DND-41 (cell line): ENCODE results near the gene PARD6G.
"Not testable (repeated sequence)": the region's sequence is repeated elsewhere in the genome, so short reads cannot be mapped to it uniquely, and the experiment has no call there.

ENCODE experiments used
- ATAC-seq: fragments of 200-7000 bp; cut with Tn5 transposase; 3 replicates; pipeline ENCODE4 v1.9.1; 2021; ENCODE audit warnings: low read depth; ENCODE audit not compliant: insufficient read depth
- DNase-seq: peaks from one replicate; pipeline ENCODE4 v3.0.0-alpha.2; 2020
- H2AFZ ChIP-seq: 2 replicates; pipeline ENCODE4 v1.6.0; 2012; ENCODE audit warnings: low read depth, low read length
- H3K27ac ChIP-seq: 2 replicates; pipeline ENCODE4 v1.5.1; 2012; ENCODE audit warnings: low read length, inconsistent platforms
- H3K27me3 ChIP-seq: fragments of 200-600 bp; sonication (generic); 2 replicates; pipeline ENCODE4 v1.6.0; 2012; ENCODE audit warnings: low read length, mild to moderate bottlenecking, inconsistent platforms; ENCODE audit not compliant: insufficient read depth, poor library complexity
- H3K36me3 ChIP-seq: 2 replicates; pipeline ENCODE4 v1.5.1; 2012; ENCODE audit warnings: low read length, inconsistent platforms; ENCODE audit not compliant: insufficient read depth
- H3K4me1 ChIP-seq: 2 replicates; pipeline ENCODE4 v1.5.1; 2012; ENCODE audit warnings: mild to moderate bottlenecking, low read length; ENCODE audit not compliant: insufficient read depth
- H3K4me2 ChIP-seq: 2 replicates; pipeline ENCODE4 v1.6.0; 2012; ENCODE audit warnings: mild to moderate bottlenecking, moderate library complexity, low read length, inconsistent platforms; ENCODE audit not compliant: insufficient read depth
- H3K4me3 ChIP-seq, 2 experiments: fragments of 200-600 bp in 1 of 2; shearing (Covaris generic) in 1 of 2; 2 replicates each; pipeline ENCODE4 v1.5.1; 2012 to 2016; ENCODE audit warnings: inconsistent platforms in 2 of 2, low read length in 2 of 2, mild to moderate bottlenecking in 2 of 2, low read depth in 1 of 2, moderate library complexity in 1 of 2
- H3K79me2 ChIP-seq: 2 replicates; pipeline ENCODE4 v1.6.0; 2012; ENCODE audit warnings: low read length, inconsistent platforms; ENCODE audit not compliant: insufficient read depth
- H3K9ac ChIP-seq: 2 replicates; pipeline ENCODE4 v1.6.0; 2012; ENCODE audit warnings: low read depth, mild to moderate bottlenecking, inconsistent platforms, low read length, moderate library complexity
- H3K9me3 ChIP-seq: 2 replicates; pipeline ENCODE4 v1.5.1; 2012; ENCODE audit warnings: low read length, moderate library complexity, mild to moderate bottlenecking, inconsistent platforms; ENCODE audit not compliant: insufficient read depth, severe bottlenecking
- H4K20me1 ChIP-seq: 2 replicates; pipeline ENCODE4 v1.6.0; 2012; ENCODE audit warnings: low read length; ENCODE audit not compliant: insufficient read depth
- EZH2 ChIP-seq: IDR thresholded peaks from 3 replicates; pipeline ENCODE4 v1.6.1; 2012; ENCODE audit warnings: borderline replicate concordance, low read depth, mild to moderate bottlenecking, moderate library complexity, low read length, inconsistent platforms; ENCODE audit not compliant: severe bottlenecking
- TF ChIP-seq, protein P1 (sequence below): IDR thresholded peaks from 2 replicates; pipeline ENCODE4 v1.5.1; 2012; ENCODE audit warnings: borderline replicate concordance, low read length, moderate library complexity, mild to moderate bottlenecking; ENCODE audit not compliant: poor library complexity, severe bottlenecking; ENCODE audit errors: extremely low read depth

Gene PARD6G

DNA sequence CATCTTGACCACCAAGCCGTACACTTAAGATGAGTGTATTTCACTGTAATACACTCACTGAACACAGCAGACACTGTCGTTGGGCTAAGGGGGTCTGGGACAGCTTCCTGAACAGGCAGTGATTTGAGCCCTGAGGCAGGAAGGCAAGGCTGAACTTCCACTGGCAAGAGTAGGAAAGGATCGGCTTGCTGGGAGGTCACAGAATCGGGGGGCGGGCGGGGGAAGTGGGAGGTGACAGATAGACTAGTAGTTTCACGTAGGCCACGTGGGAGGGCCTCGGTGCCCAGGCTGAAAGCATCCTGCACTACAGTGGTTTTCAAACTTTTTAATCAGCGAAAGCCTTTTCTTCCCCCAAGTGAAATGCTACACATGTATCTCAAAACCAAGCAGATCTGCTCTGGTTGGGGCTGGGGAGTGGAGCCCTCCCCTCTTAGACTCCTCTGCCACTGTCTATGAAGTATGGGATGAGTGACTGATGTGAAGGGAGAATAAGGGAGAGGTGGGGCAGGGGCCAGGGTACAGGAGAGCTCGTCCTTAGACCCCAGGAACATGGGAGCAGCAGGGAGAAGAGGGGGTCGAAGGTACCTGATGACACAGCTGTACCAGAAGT is 8.6 kb downstream of the PARD6G start:
- H3K79me2 ChIP-seq: no peaks in the 10 kb centered on the region
- ATAC-seq: no peak
- no peak overlapping the region for H3K4me2 ChIP-seq
- H3K4me1 ChIP-seq: no peaks in the 10 kb centered on the region
- H3K36me3 ChIP-seq: no peaks in the 10 kb centered on the region
- no peak overlapping the region for H3K4me3 ChIP-seq
- no peak for TF ChIP-seq EZH2
- TF ChIP-seq, protein P1, sequence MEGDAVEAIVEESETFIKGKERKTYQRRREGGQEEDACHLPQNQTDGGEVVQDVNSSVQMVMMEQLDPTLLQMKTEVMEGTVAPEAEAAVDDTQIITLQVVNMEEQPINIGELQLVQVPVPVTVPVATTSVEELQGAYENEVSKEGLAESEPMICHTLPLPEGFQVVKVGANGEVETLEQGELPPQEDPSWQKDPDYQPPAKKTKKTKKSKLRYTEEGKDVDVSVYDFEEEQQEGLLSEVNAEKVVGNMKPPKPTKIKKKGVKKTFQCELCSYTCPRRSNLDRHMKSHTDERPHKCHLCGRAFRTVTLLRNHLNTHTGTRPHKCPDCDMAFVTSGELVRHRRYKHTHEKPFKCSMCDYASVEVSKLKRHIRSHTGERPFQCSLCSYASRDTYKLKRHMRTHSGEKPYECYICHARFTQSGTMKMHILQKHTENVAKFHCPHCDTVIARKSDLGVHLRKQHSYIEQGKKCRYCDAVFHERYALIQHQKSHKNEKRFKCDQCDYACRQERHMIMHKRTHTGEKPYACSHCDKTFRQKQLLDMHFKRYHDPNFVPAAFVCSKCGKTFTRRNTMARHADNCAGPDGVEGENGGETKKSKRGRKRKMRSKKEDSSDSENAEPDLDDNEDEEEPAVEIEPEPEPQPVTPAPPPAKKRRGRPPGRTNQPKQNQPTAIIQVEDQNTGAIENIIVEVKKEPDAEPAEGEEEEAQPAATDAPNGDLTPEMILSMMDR: no peak
- H3K9me3 ChIP-seq: no peaks in the 10 kb centered on the region
- H4K20me1 ChIP-seq: peaks cover 7% of the 10 kb centered on the region; the same call in 1 of the 2 replicates
- no peak overlapping the region for H3K9ac ChIP-seq
- DNase-seq: no peak
- no peaks in the 10 kb centered on the region for H3K27me3 ChIP-seq
- H3K27ac ChIP-seq: no peak overlapping the region
- no peak overlapping the region for H2AFZ ChIP-seq

- H2AFZ ChIP-seq, ATAC-seq, DNase-seq, H3K9me3 ChIP-seq, H3K4me1 ChIP-seq, H3K4me3 ChIP-seq, H3K36me3 ChIP-seq, H3K9ac ChIP-seq, H3K27ac ChIP-seq, H3K4me2 ChIP-seq, H4K20me1 ChIP-seq, H3K79me2 ChIP-seq, H3K27me3 ChIP-seq: not testable (repeated sequence)
Measured at GRCh38 chr18:80237519-80237918, 9.8 kb downstream of the PARD6G start.

- H3K4me1 ChIP-seq: no peaks in the 10 kb centered on the region
- H3K9ac ChIP-seq: no peak overlapping the region
- H3K36me3 ChIP-seq: no peaks in the 10 kb centered on the region
- ATAC-seq: no peak
- no peak overlapping the region for H3K4me3 ChIP-seq
- H3K9me3 ChIP-seq: no peaks in the 10 kb centered on the region
- no peaks in the 10 kb centered on the region for H3K79me2 ChIP-seq
- no peak for DNase-seq
- H3K27ac ChIP-seq: no peak overlapping the region
- no peak overlapping the region for H2AFZ ChIP-seq
- TF ChIP-seq, protein P1: no peak
- no peaks in the 10 kb centered on the region for H4K20me1 ChIP-seq
- no peak overlapping the region for H3K4me2 ChIP-seq
- no peaks in the 10 kb centered on the region for H3K27me3 ChIP-seq
Measured at GRCh38 chr18:80234398-80234797, 12.9 kb downstream of the PARD6G start.

DNA sequence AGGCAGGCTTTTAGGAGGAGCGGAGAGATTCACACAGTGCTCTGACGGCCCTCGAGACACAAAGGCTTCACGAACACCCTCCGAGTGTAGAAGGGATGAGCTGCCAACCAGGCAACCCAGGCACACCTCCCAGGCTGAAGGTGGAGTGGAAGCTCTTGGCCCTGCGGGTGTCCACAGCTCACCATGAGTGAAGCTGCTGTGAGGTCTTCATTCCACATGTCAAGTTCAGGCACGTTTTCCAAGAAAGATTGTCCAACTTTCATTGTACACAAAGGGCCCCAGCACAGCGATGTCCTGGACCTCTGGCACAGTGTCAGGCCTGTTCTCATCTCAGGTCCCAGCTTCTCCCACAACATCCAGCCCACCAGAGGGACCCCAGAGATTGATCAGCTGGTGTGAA is 13.4 kb downstream of the PARD6G start:
- no peak overlapping the region for H2AFZ ChIP-seq
- H3K9me3 ChIP-seq: no peaks in the 10 kb centered on the region
- H3K4me3 ChIP-seq: no peak overlapping the region
- no peak for TF ChIP-seq EZH2
- TF ChIP-seq, protein P1: no peak
- H3K36me3 ChIP-seq: no peaks in the 10 kb centered on the region
- no peaks in the 10 kb centered on the region for H3K27me3 ChIP-seq
- no peaks in the 10 kb centered on the region for H3K4me1 ChIP-seq
- H3K9ac ChIP-seq: no peak overlapping the region
- DNase-seq: no peak
- no peak overlapping the region for H3K4me2 ChIP-seq
- no peak overlapping the region for H3K27ac ChIP-seq
- no peaks in the 10 kb centered on the region for H4K20me1 ChIP-seq
- ATAC-seq: no peak
- H3K79me2 ChIP-seq: no peaks in the 10 kb centered on the region
